Measurements from ENCODE around the gene ARHGEF5.
"Not testable (repeated sequence)": the region's sequence is repeated elsewhere in the genome, so short reads cannot be mapped to it uniquely, and the experiment has no call there.

Gene ARHGEF5

GRCh38 chr7:144384071-144384470 is 28.9 kb downstream of the ARHGEF5 start:
- DNase-seq (ENCODE audit: low spot score) = peak; percentile 62

- DNase-seq (ENCODE audit: low spot score) = peak; percentile 50
These were observed 29.5 kb downstream of the ARHGEF5 start for GRCh38 chr7:144384555-144385245.

- DNase-seq (ENCODE audit: low spot score) = no peak
These were observed 31.5 kb downstream of the ARHGEF5 start for GRCh38 chr7:144386741-144387140.

- no peak for DNase-seq (ENCODE audit: low spot score)
These were observed 33.7 kb downstream of the ARHGEF5 start for GRCh38 chr7:144388950-144389349.

DNA sequence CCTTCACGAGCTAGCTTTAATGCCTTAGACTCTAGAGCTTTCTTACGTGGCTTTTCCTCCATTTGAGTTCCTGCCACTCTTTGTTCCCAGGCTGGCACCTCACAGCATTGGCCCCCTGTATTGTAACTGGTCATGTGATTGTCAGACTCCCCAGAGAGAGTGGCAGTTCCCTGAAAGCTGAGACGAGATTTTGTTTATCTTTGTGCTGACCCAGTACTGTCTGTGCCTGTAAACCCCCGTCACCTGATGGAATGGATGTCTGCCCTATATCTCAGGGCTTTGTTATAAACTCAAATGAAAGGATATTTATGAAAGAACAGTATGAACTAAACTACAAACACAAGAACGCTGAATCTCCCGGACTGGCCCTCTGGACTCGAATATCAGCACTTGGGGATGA is 35.3 kb downstream of the ARHGEF5 start:
- no peak for DNase-seq (ENCODE audit: low spot score)

- DNase-seq (ENCODE audit: low spot score) = no peak
These were observed 35.8 kb downstream of the ARHGEF5 start for GRCh38 chr7:144391014-144391413.

GRCh38 chr7:144391823-144392255 is 36.6 kb downstream of the ARHGEF5 start:
- peak; percentile 52 for DNase-seq (ENCODE audit: low spot score)

DNA sequence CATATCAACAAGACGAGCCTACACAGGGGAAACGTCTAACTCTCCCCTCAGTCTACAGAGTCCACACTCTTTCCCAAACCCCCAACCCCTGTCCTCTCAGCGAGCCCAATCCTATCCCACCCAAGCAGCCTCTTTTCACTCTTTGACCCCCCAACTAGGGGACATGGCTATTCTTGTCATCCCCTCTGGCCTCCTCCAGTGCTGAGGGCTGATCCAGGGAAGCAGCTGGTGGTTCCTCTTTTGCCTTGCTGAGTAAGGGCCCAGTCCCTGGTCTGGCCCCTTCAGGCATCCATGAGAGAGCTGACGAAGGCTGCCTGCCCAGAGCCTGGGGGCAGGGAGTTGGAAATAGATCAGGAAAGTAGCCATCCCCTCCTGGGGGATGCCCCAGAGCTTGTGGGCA is 41.9 kb downstream of the ARHGEF5 start:
- no peak for DNase-seq (ENCODE audit: low spot score)

- DNase-seq (ENCODE audit: low spot score) = no peak
These were observed 43.1 kb downstream of the ARHGEF5 start for GRCh38 chr7:144398291-144398690.

DNA sequence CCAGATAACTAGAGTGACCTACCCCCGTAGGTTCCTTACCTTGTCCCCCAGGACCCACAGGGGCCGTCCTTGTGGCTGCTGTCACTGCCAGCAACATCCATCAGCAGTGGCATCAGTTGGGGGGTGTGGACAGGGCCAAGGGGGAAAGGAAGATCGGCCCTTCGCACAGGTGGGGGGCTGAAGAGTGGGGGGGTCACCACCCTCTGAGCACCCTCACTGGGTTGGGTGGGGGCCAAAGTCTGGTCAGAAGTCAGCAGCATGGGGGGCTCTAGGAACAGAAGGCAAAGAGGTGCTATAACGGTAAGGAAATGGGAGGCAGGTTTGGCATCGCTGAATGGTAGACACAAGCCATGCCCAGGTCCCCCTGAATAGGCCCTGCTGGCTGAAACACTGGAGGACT is 43.7 kb downstream of the ARHGEF5 start:
- DNase-seq (ENCODE audit: low spot score) = no peak

DNA sequence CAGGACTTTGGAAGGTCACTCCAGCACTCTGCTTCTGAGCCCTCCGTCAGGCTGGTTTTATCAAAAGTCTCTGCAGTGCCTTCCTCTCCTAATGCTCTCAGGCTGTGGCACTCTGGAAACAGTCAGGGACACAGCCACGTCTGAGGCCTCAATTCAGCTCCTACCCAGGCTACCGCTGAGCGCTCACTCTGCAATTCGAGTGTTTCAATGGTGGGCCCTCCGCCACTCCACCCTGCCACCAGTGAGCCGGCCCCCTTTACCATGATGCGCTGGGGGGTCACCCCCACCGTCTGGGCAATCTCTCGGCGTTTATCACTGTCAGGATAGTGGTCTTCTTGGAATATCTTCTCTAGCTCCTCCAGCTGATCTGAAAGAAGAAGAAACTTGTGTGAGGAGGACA is 44.7 kb downstream of the ARHGEF5 start:
- DNase-seq (ENCODE audit: low spot score) = no peak

GRCh38 chr7:144401490-144401889 is 46.3 kb downstream of the ARHGEF5 start:
- no peak for DNase-seq (ENCODE audit: low spot score)

DNA sequence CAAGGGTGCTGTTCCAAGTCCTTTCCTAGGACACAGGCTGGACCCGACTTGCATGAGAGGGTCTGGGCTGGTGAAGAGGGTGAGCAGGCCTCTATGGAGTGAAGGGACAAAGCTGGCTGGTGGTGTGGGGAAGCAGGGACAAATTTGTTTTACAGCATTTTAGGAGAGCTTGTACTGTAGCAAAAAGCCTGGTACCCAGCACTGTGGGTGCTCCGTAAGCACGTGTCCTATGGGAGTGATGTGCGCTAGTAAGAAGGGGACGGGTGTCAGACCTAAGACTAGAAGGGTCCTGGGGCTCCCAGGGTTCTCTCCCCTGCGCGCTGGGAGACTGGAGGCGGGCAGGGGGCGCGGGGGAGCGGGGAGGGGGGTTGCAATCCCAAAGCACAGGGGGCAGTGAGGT is 47.9 kb downstream of the ARHGEF5 start:
- DNase-seq (ENCODE audit: low spot score) = no peak

DNA sequence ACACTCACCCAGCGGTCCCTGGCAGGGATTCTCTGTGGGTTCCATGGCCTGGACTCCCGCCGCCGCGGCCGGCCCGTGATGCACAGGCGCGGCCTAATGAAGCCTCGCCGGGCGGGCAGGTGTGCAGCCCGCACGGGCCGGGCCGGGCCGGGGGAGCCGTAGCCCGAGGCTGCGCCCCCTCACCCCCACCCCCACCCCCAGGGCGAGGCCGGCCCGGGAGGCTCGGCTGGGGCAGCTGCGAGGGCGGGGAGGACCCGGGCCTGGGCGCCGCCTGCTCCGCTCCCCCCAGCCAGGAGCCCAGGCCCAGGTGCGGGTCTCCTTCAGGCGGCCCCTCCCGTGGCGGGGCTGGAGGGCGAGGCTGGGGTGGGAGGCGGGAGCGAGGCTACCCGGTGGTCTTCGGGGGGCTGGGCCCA is 48.5 kb downstream of the ARHGEF5 start, which contains the start of gene NOBOX:
NOBOX (minus strand) TSS at position 45 of the 413 bp plus-strand sequence.
- no peak for DNase-seq (ENCODE audit: low spot score)

GRCh38 chr7:144404946-144405345 is 49.7 kb downstream of the ARHGEF5 start:
- DNase-seq (ENCODE audit: low spot score) = no peak

GRCh38 chr7:144407266-144407931 is 52.2 kb downstream of the ARHGEF5 start:
- DNase-seq (ENCODE audit: low spot score) = no peak

- no peak for DNase-seq (ENCODE audit: low spot score)
These were observed 52.9 kb downstream of the ARHGEF5 start for GRCh38 chr7:144408121-144408520.

- DNase-seq (ENCODE audit: low spot score) = no peak
These were observed 55.2 kb downstream of the ARHGEF5 start for GRCh38 chr7:144410441-144410840.

DNA sequence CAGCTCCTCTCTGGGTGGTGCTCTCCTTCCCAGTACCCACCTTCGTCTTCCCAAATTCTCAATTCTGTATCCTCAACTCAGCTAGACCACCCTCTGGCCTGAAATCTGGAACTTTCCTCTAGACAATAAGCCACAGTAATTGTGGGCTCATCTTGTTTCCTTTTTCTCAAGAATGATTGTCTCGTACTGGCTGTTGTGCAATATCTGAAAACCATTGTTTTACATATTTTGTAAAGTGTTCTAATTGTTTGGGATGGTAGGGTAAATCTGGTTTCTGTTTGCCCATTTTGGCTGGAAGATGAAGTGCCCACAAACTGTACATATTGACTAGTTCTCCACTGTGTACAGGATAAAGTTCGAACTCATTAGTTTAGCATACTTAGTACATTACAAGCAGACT is 59.6 kb downstream of the ARHGEF5 start:
- no peak for DNase-seq (ENCODE audit: low spot score)

GRCh38 chr7:144415858-144416257 is 60.7 kb downstream of the ARHGEF5 start:
- DNase-seq (ENCODE audit: low spot score) = no peak

GRCh38 chr7:144416341-144416740 is 61.1 kb downstream of the ARHGEF5 start:
- DNase-seq (ENCODE audit: low spot score) = no peak

GRCh38 chr7:144418931-144419330 is 63.7 kb downstream of the ARHGEF5 start:
- not testable (repeated sequence) for DNase-seq (ENCODE audit: low spot score)

- DNase-seq (ENCODE audit: low spot score) = not testable (repeated sequence)
These were observed 72.3 kb downstream of the ARHGEF5 start for GRCh38 chr7:144427539-144427938.

GRCh38 chr7:144428431-144428830 is 73.2 kb downstream of the ARHGEF5 start:
- DNase-seq (ENCODE audit: low spot score) = no peak

Data from SW480 (cell line).